Measurements from ENCODE around the gene ACSS3. TPM values are rescaled to one million over a fixed set of nuclear protein-coding genes. Genes with fewer than 3 reads are reported as not detected.

ACSS3 gene
- total and polyA plus RNA-seq, 8 donors: 0.73 to 28.5 (median 4.6) TPM

GRCh38 chr12:81167694-81168093 lies 89.8 kb downstream of the ACSS3 start:
- TF ChIP-seq POLR2AphosphoS5 (IDR thresholded peaks at IDR 0.05): no peak
- no peak for TF ChIP-seq CTCF (IDR thresholded peaks at IDR 0.05)
- TF ChIP-seq EP300 (IDR thresholded peaks at IDR 0.05): no peak
- TF ChIP-seq POLR2A (IDR thresholded peaks at IDR 0.05): no peak
- Histone ChIP-seq H3K36me3 (no peaks in the 10 kb centered on the region), H3K4me3 (no peak overlapping the region), H3K9me3 (no peaks in the 10 kb centered on the region), H3K27me3 (no peaks in the 10 kb centered on the region), H3K4me1 (no peaks in the 10 kb centered on the region), H3K27ac (no peak overlapping the region)
- intact Hi-C loops (cut with DNase I; ENCODE audit: low total_unique reads): no loop called here
- DNase-seq: no peak
- 72 to 94% (median 76%) methylated on average over 1 of the region's 1 CpG for WGBS, 5 donors

GRCh38 chr12:81168445-81168844 lies 90.6 kb downstream of the ACSS3 start:
- 75 to 84% (median 83%) methylated on average over 3 of the region's 3 CpGs for WGBS, 5 donors
- intact Hi-C loops (cut with DNase I; ENCODE audit: low total_unique reads): no loop called here
- no peak for DNase-seq
- H3K27ac ChIP-seq: no peak overlapping the region
- H3K36me3 ChIP-seq: no peaks in the 10 kb centered on the region
- no peak overlapping the region for H3K4me3 ChIP-seq
- H3K27me3 ChIP-seq: no peaks in the 10 kb centered on the region
- H3K9me3 ChIP-seq: no peaks in the 10 kb centered on the region
- no peak for TF ChIP-seq EP300 (IDR thresholded peaks at IDR 0.05)
- no peak for TF ChIP-seq POLR2A (IDR thresholded peaks at IDR 0.05)
- TF ChIP-seq CTCF (IDR thresholded peaks at IDR 0.05): no peak
- no peak for TF ChIP-seq POLR2AphosphoS5 (IDR thresholded peaks at IDR 0.05)
- no peaks in the 10 kb centered on the region for H3K4me1 ChIP-seq

- Histone ChIP-seq H3K4me1 (no peaks in the 10 kb centered on the region), H3K27me3 (no peaks in the 10 kb centered on the region), H3K36me3 (no peaks in the 10 kb centered on the region), H3K27ac (no peak overlapping the region), H3K9me3 (no peaks in the 10 kb centered on the region), H3K4me3 (no peak overlapping the region)
- intact Hi-C loops (cut with DNase I; ENCODE audit: low total_unique reads): no loop called here
- DNase-seq: no peak
- no peak for TF ChIP-seq POLR2AphosphoS5 (IDR thresholded peaks at IDR 0.05)
- TF ChIP-seq CTCF (IDR thresholded peaks at IDR 0.05): no peak
- no peak for TF ChIP-seq POLR2A (IDR thresholded peaks at IDR 0.05)
Measured at GRCh38 chr12:81170072-81170471, 92.2 kb downstream of the ACSS3 start.

- Histone ChIP-seq H3K27ac (no peak overlapping the region), H3K4me1 (no peaks in the 10 kb centered on the region), H3K9me3 (peaks cover 7 to 16% (median 12%) of the 10 kb centered on the region in 4 donors), H3K4me3 (no peak overlapping the region), H3K36me3 (peaks cover 0 to 11% (median 2%) of the 10 kb centered on the region in 4 donors), H3K27me3 (no peaks in the 10 kb centered on the region)
- TF ChIP-seq POLR2AphosphoS5 (IDR thresholded peaks at IDR 0.05) (no peak), CTCF (IDR thresholded peaks at IDR 0.05) (no peak), EP300 (IDR thresholded peaks at IDR 0.05) (no peak), POLR2A (IDR thresholded peaks at IDR 0.05) (no peak)
- DNase-seq: no peak
- WGBS, 5 donors: 70 to 77% (median 72%) methylated on average over 2 of the region's 2 CpGs
- intact Hi-C loops (cut with DNase I; ENCODE audit: low total_unique reads): no loop called here
Measured at GRCh38 chr12:81172851-81173250, 95.0 kb downstream of the ACSS3 start.

Measured in stomach (tissue), 9 donors.